RWPE1 (cell line): Measurements from ENCODE around the gene EYS.
"Not testable (repeated sequence)": the region's sequence is repeated elsewhere in the genome, so short reads cannot be mapped to it uniquely, and the experiment has no call there.

Experiments
- CTCF ChIA-PET: fragments of 350-600 bp; sonication (Branson Sonifier 250); formaldehyde crosslinking; extraction: SDS; loops from one replicate; lab custom pipeline; 2021; lab: Yijun Ruan, JAX
- POLR2A ChIA-PET: fragments of 400-600 bp; formaldehyde crosslinking; extraction: SDS; loops from one replicate; lab custom pipeline; 2020; ENCODE audit warnings: antibody characterized with exemption; ENCODE audit not compliant: low non-redundant PET; lab: Yijun Ruan, JAX
- DNase-seq: peaks from one replicate; pipeline ENCODE4 v3.0.0; 2012; ENCODE audit warnings: low spot score
- H3K27ac ChIP-seq: fragments of 450-650 bp; 2 replicates; pipeline ENCODE4 v1.5.1; 2017
- CTCF ChIP-seq: fragments of 450-650 bp; conservative IDR thresholded peaks from 2 replicates; pipeline ENCODE4 v1.5.1; 2017; ENCODE audit warnings: low read depth, mild to moderate bottlenecking

Gene EYS

GRCh38 chr6:63803371-63803770 lies 1903.7 kb downstream of the EYS start:
- CTCF ChIA-PET, result interaction anchor here (0.6 to 1.2 kb wide), 2 partner anchors 168 to 530 kb away, joined by 3 to 5 read pairs; partner anchors contain the start of gene PHF3
- no peak for DNase-seq

DNA sequence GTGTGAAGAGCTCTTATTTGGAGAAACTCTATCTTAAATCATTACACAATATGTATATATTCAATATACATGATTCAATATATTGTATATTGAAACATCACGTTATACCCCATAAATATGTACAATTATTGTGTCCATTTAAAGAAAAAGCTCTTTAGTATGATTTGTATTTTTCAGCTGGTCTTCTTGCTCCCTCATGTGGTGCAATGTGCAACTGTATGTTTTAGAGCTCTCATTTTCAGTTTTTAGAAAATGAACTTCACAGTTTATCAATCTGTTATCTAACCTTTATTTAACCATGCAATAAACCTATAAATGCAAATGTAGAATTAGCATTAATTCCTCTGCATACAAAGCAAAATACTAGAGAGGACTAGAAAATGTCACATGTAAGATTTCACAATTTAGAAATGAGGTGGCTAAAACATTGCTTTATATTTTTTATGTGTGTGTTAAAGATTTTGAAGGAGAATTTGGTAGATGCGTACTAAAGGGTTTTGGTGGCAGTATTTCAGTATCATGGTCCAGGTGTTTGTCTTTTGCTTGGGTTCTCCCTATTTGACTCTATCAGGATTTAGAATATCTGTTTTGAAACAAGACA lies 1904.3 kb downstream of the EYS start:
- no peak overlapping the region for H3K27ac ChIP-seq
- peak; percentile 80 for TF ChIP-seq CTCF
- CTCF ChIA-PET, result interaction anchor here (0.5 to 1.7 kb wide), 11 partner anchors 11 to 1517 kb away, joined by 3 to 11 read pairs (median 3); partner anchors contain the start of genes KHDRBS2 and PHF3
- no peak for DNase-seq
- POLR2A ChIA-PET, result no interaction called here

More at GRCh38 chr6:63803371-63803770, 1903.7 kb downstream of the EYS start:
- no peak overlapping the region for H3K27ac ChIP-seq
- POLR2A ChIA-PET, result no interaction called here
- no peak for TF ChIP-seq CTCF

- POLR2A ChIA-PET, CTCF ChIA-PET, DNase-seq: not testable (repeated sequence)
Measured at GRCh38 chr6:63800386-63800785, 1906.6 kb downstream of the EYS start.

GRCh38 chr6:63799813-63800212 lies 1907.2 kb downstream of the EYS start:
- TF ChIP-seq CTCF, result no peak
- CTCF ChIA-PET, result no interaction called here
- DNase-seq, result no peak
- no peak overlapping the region for H3K27ac ChIP-seq
- POLR2A ChIA-PET, result no interaction called here

More at GRCh38 chr6:63800386-63800785, 1906.6 kb downstream of the EYS start:
- H3K27ac ChIP-seq, result not testable (repeated sequence)

GRCh38 chr6:63799313-63799712 lies 1907.7 kb downstream of the EYS start:
- DNase-seq, result no peak
- POLR2A ChIA-PET, result no interaction called here
- no peak for TF ChIP-seq CTCF
- H3K27ac ChIP-seq, result no peak overlapping the region
- CTCF ChIA-PET, result interaction anchor here (0.6 kb wide), 1 partner anchor 464 kb away, joined by 3 read pairs; no protein-coding TSS in a partner anchor

- CTCF ChIA-PET, result no interaction called here
- DNase-seq, result no peak
- POLR2A ChIA-PET, result no interaction called here
- no peak for TF ChIP-seq CTCF
- H3K27ac ChIP-seq, result no peak overlapping the region
Measured at GRCh38 chr6:63798378-63798777, 1908.6 kb downstream of the EYS start.

- no peak for TF ChIP-seq CTCF
- ChIA-PET CTCF (no interaction called here), POLR2A (no interaction called here)
- DNase-seq, result no peak
- no peak overlapping the region for H3K27ac ChIP-seq
Measured at GRCh38 chr6:63797721-63798120, 1909.3 kb downstream of the EYS start.
